ENCODE results near the gene CD300C. TPM values are rescaled to one million over a fixed set of nuclear protein-coding genes. Genes with fewer than 3 reads are reported as not detected.
A peak's percentile ranks its signal among the peaks of the same experiment; 100 is the strongest.

The CD300C gene
- total and polyA plus RNA-seq, 10 of the 15 experiments (the other 5 are each of a cell fraction or from before 2014, with no cell fraction given) = 0.12 to 0.38 (median 0.23) TPM; not detected in 3

- TF ChIP-seq, protein P1, sequence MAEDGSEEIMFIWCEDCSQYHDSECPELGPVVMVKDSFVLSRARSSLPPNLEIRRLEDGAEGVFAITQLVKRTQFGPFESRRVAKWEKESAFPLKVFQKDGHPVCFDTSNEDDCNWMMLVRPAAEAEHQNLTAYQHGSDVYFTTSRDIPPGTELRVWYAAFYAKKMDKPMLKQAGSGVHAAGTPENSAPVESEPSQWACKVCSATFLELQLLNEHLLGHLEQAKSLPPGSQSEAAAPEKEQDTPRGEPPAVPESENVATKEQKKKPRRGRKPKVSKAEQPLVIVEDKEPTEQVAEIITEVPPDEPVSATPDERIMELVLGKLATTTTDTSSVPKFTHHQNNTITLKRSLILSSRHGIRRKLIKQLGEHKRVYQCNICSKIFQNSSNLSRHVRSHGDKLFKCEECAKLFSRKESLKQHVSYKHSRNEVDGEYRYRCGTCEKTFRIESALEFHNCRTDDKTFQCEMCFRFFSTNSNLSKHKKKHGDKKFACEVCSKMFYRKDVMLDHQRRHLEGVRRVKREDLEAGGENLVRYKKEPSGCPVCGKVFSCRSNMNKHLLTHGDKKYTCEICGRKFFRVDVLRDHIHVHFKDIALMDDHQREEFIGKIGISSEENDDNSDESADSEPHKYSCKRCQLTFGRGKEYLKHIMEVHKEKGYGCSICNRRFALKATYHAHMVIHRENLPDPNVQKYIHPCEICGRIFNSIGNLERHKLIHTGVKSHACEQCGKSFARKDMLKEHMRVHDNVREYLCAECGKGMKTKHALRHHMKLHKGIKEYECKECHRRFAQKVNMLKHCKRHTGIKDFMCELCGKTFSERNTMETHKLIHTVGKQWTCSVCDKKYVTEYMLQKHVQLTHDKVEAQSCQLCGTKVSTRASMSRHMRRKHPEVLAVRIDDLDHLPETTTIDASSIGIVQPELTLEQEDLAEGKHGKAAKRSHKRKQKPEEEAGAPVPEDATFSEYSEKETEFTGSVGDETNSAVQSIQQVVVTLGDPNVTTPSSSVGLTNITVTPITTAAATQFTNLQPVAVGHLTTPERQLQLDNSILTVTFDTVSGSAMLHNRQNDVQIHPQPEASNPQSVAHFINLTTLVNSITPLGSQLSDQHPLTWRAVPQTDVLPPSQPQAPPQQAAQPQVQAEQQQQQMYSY (CRISPR knock-in tag; IDR thresholded peaks at IDR 0.05) = no peak
- TF ChIP-seq KDM1A (IDR thresholded peaks at IDR 0.05; ENCODE audit: borderline replicate concordance) (no peak), NR2C1 (IDR thresholded peaks at IDR 0.05) (no peak), CHD2 (IDR thresholded peaks at IDR 0.05; ENCODE audit: borderline replicate concordance, low read depth, low read length) (no peak), SREBF2 (IDR thresholded peaks at IDR 0.05; ENCODE audit: low read length) (no peak), IKZF2 (IDR thresholded peaks at IDR 0.05) (peak; percentile 66; a peak in 2 of 4 replicates), NR2C2 (IDR thresholded peaks at IDR 0.05; ENCODE audit: borderline replicate concordance, control insufficient read depth, insufficient read length, low read depth) (no peak), IKZF1 (conservative IDR thresholded peaks at IDR 0.05) (peak; percentile 67), ZNF384 (IDR thresholded peaks at IDR 0.05; ENCODE audit: borderline replicate concordance, low read depth, low read length) (no peak), RAD51 (IDR thresholded peaks at IDR 0.05) (no peak), EED (IDR thresholded peaks at IDR 0.05; ENCODE audit: low read depth) (no peak), HCFC1 (IDR thresholded peaks at IDR 0.05; ENCODE audit: low read length) (no peak), SUPT20H (IDR thresholded peaks at IDR 0.05; ENCODE audit: borderline replicate concordance, control insufficient read depth, low read depth, low read length) (no peak), MYC (IDR thresholded peaks at IDR 0.05; ENCODE audit: insufficient read depth, insufficient read length, insufficient replicate concordance, low read length, severe bottlenecking) (no peak), RCOR1 (conservative IDR thresholded peaks at IDR 0.05; ENCODE audit: low read depth, low read length) (no peak), SMARCA5 (IDR thresholded peaks at IDR 0.05) (no peak), NFXL1 (IDR thresholded peaks at IDR 0.05; ENCODE audit: borderline replicate concordance) (no peak), BCL11A (IDR thresholded peaks at IDR 0.05; ENCODE audit: low read depth, low read length) (peak; percentile 46; the same call in 1 of the 2 replicates), E2F4 (IDR thresholded peaks at IDR 0.05; ENCODE audit: low read depth, low read length) (no peak), EZH2 (IDR thresholded peaks at IDR 0.05; ENCODE audit: borderline replicate concordance, control insufficient read depth, low read depth, low read length) (no peak), RELA (IDR thresholded peaks at IDR 0.05; ENCODE audit: borderline replicate concordance, partially characterized antibody) (no peak), TARDBP (IDR thresholded peaks at IDR 0.05; ENCODE audit: borderline replicate concordance) (no peak), RB1 (IDR thresholded peaks at IDR 0.05; ENCODE audit: borderline replicate concordance) (no peak), SIX5 (IDR thresholded peaks at IDR 0.05; ENCODE audit: low read depth, low read length, severe bottlenecking) (no peak)
- TF ChIP-seq, protein P2, sequence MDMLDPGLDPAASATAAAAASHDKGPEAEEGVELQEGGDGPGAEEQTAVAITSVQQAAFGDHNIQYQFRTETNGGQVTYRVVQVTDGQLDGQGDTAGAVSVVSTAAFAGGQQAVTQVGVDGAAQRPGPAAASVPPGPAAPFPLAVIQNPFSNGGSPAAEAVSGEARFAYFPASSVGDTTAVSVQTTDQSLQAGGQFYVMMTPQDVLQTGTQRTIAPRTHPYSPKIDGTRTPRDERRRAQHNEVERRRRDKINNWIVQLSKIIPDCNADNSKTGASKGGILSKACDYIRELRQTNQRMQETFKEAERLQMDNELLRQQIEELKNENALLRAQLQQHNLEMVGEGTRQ (IDR thresholded peaks at IDR 0.05; ENCODE audit: borderline replicate concordance, low read depth, low read length) = no peak
Observed at GRCh38 chr17:74512624-74513091, 33.3 kb downstream of the CD300C start (continued).

Data from GM12878 (cell line).